Measurements from ENCODE around the gene AIFM2.
"Not testable (repeated sequence)": the region's sequence is repeated elsewhere in the genome, so short reads cannot be mapped to it uniquely, and the experiment has no call there.

The AIFM2 gene

GRCh38 chr10:70121281-70121949, 11.2 kb downstream of the AIFM2 start:
- DNase-seq = no peak

- no peak for DNase-seq
Measured at GRCh38 chr10:70120417-70120816, 12.2 kb downstream of the AIFM2 start.

GRCh38 chr10:70119623-70120022, 13.0 kb downstream of the AIFM2 start:
- no peak for DNase-seq

GRCh38 chr10:70119197-70119596, 13.4 kb downstream of the AIFM2 start:
- DNase-seq = no peak

GRCh38 chr10:70118196-70118595, 14.4 kb downstream of the AIFM2 start:
- no peak for DNase-seq

- no peak for DNase-seq
Measured at GRCh38 chr10:70117646-70118045, 15.0 kb downstream of the AIFM2 start.

GRCh38 chr10:70115948-70116682, 16.5 kb downstream of the AIFM2 start:
- DNase-seq = peak; percentile 73 to 76

GRCh38 chr10:70114902-70115301, 17.7 kb downstream of the AIFM2 start:
- DNase-seq = no peak

- no peak for DNase-seq
Measured at GRCh38 chr10:70112071-70112470, 20.6 kb downstream of the AIFM2 start.

- DNase-seq = no peak
Measured at GRCh38 chr10:70111496-70111895, 21.1 kb downstream of the AIFM2 start.

GRCh38 chr10:70109064-70109729, 23.4 kb downstream of the AIFM2 start:
- no peak for DNase-seq

- DNase-seq = peak; percentile 48 to 54
Measured at GRCh38 chr10:70106958-70107791, 25.4 kb downstream of the AIFM2 start.

- no peak for DNase-seq
Measured at GRCh38 chr10:70101668-70102067, 31.0 kb downstream of the AIFM2 start.

GRCh38 chr10:70101068-70101562, 31.5 kb downstream of the AIFM2 start:
- not testable (repeated sequence) for DNase-seq

GRCh38 chr10:70098271-70098670, 34.4 kb downstream of the AIFM2 start:
- no peak for DNase-seq

GRCh38 chr10:70097459-70097858, 35.2 kb downstream of the AIFM2 start:
- no peak for DNase-seq

- no peak for DNase-seq
Measured at GRCh38 chr10:70096705-70097420, 35.8 kb downstream of the AIFM2 start.

- DNase-seq = no peak
Measured at GRCh38 chr10:70096016-70096704, 36.5 kb downstream of the AIFM2 start.

- no peak for DNase-seq
Measured at GRCh38 chr10:70094250-70094649, 38.4 kb downstream of the AIFM2 start.

- peak; percentile 41 to 47 for DNase-seq
Measured at GRCh38 chr10:70093335-70093944, 39.2 kb downstream of the AIFM2 start.

- no peak for DNase-seq
Measured at GRCh38 chr10:70092389-70092718, 40.3 kb downstream of the AIFM2 start.
